NCI-H146 (cell line): Measurements from ENCODE around the gene MTERF4.

ENCODE experiments used
- DNase-seq: peaks from one replicate; lab custom pipeline; 2025; lab: John Stamatoyannopoulos, UW

The MTERF4 gene

GRCh38 chr2:241102239-241102803 lies at the start of gene MTERF4:
MTERF4 (minus strand) TSS chr2:241102287; CDS start chr2:241102273, 14 bp downstream.
- peak; percentile 77 for DNase-seq

GRCh38 chr2:241150660-241151530 lies 48.8 kb upstream of the MTERF4 start:
- no peak for DNase-seq

- peak; percentile 92 for DNase-seq
Observed at GRCh38 chr2:241149925-241150659, 48.0 kb upstream of the MTERF4 start, which contains the start of gene PPP1R7. PPP1R7 (plus strand) TSS chr2:241150467; CDS start chr2:241150496, 29 bp downstream.

- DNase-seq, result no peak
Observed at GRCh38 chr2:241149675-241149924, 47.5 kb upstream of the MTERF4 start.

- DNase-seq, result peak; percentile 97
Observed at GRCh38 chr2:241148891-241149674, 47.0 kb upstream of the MTERF4 start, which contains the start of gene PASK. PASK (minus strand) TSS chr2:241149472; CDS start chr2:241143032, 6,440 bp downstream.

- no peak for DNase-seq
Observed at GRCh38 chr2:241148239-241148638, 46.2 kb upstream of the MTERF4 start.

- no peak for DNase-seq
Observed at GRCh38 chr2:241147336-241147735, 45.2 kb upstream of the MTERF4 start.

- DNase-seq, result no peak
Observed at GRCh38 chr2:241146286-241146685, 44.2 kb upstream of the MTERF4 start.

GRCh38 chr2:241142593-241142992 lies 40.5 kb upstream of the MTERF4 start:
- no peak for DNase-seq

- DNase-seq, result no peak
Observed at GRCh38 chr2:241142063-241142462, 40.0 kb upstream of the MTERF4 start.

GRCh38 chr2:241141214-241141770 lies 39.2 kb upstream of the MTERF4 start:
- DNase-seq, result no peak

- DNase-seq, result no peak
Observed at GRCh38 chr2:241140445-241140840, 38.4 kb upstream of the MTERF4 start.

- DNase-seq, result no peak
Observed at GRCh38 chr2:241139531-241140444, 37.7 kb upstream of the MTERF4 start.

- no peak for DNase-seq
Observed at GRCh38 chr2:241138471-241138870, 36.4 kb upstream of the MTERF4 start.

- DNase-seq, result no peak
Observed at GRCh38 chr2:241137276-241138190, 35.4 kb upstream of the MTERF4 start.

GRCh38 chr2:241136661-241137260 lies 34.7 kb upstream of the MTERF4 start:
- DNase-seq, result no peak

GRCh38 chr2:241136191-241136590 lies 34.1 kb upstream of the MTERF4 start:
- DNase-seq, result no peak

- DNase-seq, result no peak
Observed at GRCh38 chr2:241135737-241136136, 33.6 kb upstream of the MTERF4 start.

- DNase-seq, result no peak
Observed at GRCh38 chr2:241134711-241135110, 32.6 kb upstream of the MTERF4 start.
